ENCODE measurements around the gene NIT2.
"Not testable (repeated sequence)": the region's sequence is repeated elsewhere in the genome, so short reads cannot be mapped to it uniquely, and the experiment has no call there.

The NIT2 gene

GRCh38 chr3:100334488-100335351, at the start of gene NIT2:
TSS of gene NIT2 (plus strand) at chr3:100334757. CDS start at chr3:100334792, 35 bp downstream.
- no peak for FAIRE-seq

- FAIRE-seq: no peak
These were observed 46.2 kb upstream of the NIT2 start for GRCh38 chr3:100288288-100288894.

GRCh38 chr3:100289339-100289738, 45.2 kb upstream of the NIT2 start:
- FAIRE-seq: no peak

GRCh38 chr3:100295089-100295488, 39.5 kb upstream of the NIT2 start:
- FAIRE-seq: no peak

GRCh38 chr3:100297784-100298183, 36.8 kb upstream of the NIT2 start:
- no peak for FAIRE-seq

GRCh38 chr3:100299016-100299415, 35.5 kb upstream of the NIT2 start:
- no peak for FAIRE-seq

- no peak for FAIRE-seq
These were observed 27.9 kb upstream of the NIT2 start for GRCh38 chr3:100306695-100307094.

GRCh38 chr3:100310355-100310965, 24.1 kb upstream of the NIT2 start:
- no peak for FAIRE-seq

GRCh38 chr3:100311011-100311410, 23.5 kb upstream of the NIT2 start:
- no peak for FAIRE-seq

GRCh38 chr3:100316641-100317069, 17.9 kb upstream of the NIT2 start:
- FAIRE-seq: no peak

GRCh38 chr3:100317912-100318311, 16.6 kb upstream of the NIT2 start:
- FAIRE-seq: no peak

- no peak for FAIRE-seq
These were observed 14.6 kb upstream of the NIT2 start for GRCh38 chr3:100319951-100320350.

- FAIRE-seq: no peak
These were observed 10.5 kb upstream of the NIT2 start for GRCh38 chr3:100324044-100324443.

GRCh38 chr3:100325827-100326226, 8.7 kb upstream of the NIT2 start:
- FAIRE-seq: no peak

- not testable (repeated sequence) for FAIRE-seq
These were observed 7.2 kb upstream of the NIT2 start for GRCh38 chr3:100327377-100327776.

GRCh38 chr3:100329800-100330489, 4.6 kb upstream of the NIT2 start:
- no peak for FAIRE-seq

GRCh38 chr3:100330651-100331050, 3.9 kb upstream of the NIT2 start:
- no peak for FAIRE-seq

GRCh38 chr3:100331660-100332059, 2.9 kb upstream of the NIT2 start:
- no peak for FAIRE-seq

GRCh38 chr3:100333051-100333450, 1.5 kb upstream of the NIT2 start:
- no peak for FAIRE-seq

- no peak for FAIRE-seq
These were observed 528 bp upstream of the NIT2 start for GRCh38 chr3:100333970-100334487.

- no peak for FAIRE-seq
These were observed 877 bp downstream of the NIT2 start for GRCh38 chr3:100335434-100335833.

- FAIRE-seq: not testable (repeated sequence)
These were observed 1.7 kb downstream of the NIT2 start for GRCh38 chr3:100336229-100336628.

- FAIRE-seq: no peak
These were observed 4.4 kb downstream of the NIT2 start for GRCh38 chr3:100338911-100339310.

Data from colon (tissue), 2 donors.